ENCODE data around the gene MALRD1.

MALRD1 gene

GRCh38 chr10:19638182-19638895, 589.7 kb downstream of the MALRD1 start:
- TF ChIP-seq, protein P1, sequence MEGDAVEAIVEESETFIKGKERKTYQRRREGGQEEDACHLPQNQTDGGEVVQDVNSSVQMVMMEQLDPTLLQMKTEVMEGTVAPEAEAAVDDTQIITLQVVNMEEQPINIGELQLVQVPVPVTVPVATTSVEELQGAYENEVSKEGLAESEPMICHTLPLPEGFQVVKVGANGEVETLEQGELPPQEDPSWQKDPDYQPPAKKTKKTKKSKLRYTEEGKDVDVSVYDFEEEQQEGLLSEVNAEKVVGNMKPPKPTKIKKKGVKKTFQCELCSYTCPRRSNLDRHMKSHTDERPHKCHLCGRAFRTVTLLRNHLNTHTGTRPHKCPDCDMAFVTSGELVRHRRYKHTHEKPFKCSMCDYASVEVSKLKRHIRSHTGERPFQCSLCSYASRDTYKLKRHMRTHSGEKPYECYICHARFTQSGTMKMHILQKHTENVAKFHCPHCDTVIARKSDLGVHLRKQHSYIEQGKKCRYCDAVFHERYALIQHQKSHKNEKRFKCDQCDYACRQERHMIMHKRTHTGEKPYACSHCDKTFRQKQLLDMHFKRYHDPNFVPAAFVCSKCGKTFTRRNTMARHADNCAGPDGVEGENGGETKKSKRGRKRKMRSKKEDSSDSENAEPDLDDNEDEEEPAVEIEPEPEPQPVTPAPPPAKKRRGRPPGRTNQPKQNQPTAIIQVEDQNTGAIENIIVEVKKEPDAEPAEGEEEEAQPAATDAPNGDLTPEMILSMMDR (IDR thresholded peaks at IDR 0.05; ENCODE audit: extremely low read depth, missing control alignments), result no peak
- no peak for DNase-seq (ENCODE audit: low spot score)

GRCh38 chr10:19638896-19639233, 590.3 kb downstream of the MALRD1 start:
- TF ChIP-seq, protein P1 (IDR thresholded peaks at IDR 0.05; ENCODE audit: extremely low read depth, missing control alignments), result no peak
- no peak for DNase-seq (ENCODE audit: low spot score)

GRCh38 chr10:19640566-19641263, 592.1 kb downstream of the MALRD1 start:
- no peak for DNase-seq (ENCODE audit: low spot score)
- TF ChIP-seq, protein P1 (IDR thresholded peaks at IDR 0.05; ENCODE audit: extremely low read depth, missing control alignments), result no peak

DNA sequence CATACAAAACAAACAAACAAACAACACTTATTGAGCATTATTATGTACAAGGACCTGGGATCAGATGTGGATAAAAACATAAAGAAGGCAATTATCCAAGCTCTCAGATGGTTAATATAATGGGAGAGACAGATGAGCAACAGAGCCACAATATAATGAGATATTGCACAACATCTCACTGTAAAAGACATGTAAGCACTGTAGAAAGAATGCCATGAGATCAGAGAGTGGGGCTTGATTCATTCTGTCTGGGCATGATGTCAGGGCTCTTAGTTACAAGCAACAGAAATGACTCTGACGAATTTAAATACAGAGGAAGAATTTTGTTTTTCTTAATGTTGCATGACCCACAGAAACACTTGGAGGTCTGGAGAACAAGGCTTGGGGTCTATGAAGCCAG, 602.9 kb downstream of the MALRD1 start:
- TF ChIP-seq, protein P1 (IDR thresholded peaks at IDR 0.05; ENCODE audit: extremely low read depth, missing control alignments), result no peak
- DNase-seq (ENCODE audit: low spot score), result no peak

GRCh38 chr10:19652750-19653149, 604.1 kb downstream of the MALRD1 start:
- DNase-seq (ENCODE audit: low spot score), result no peak

DNA sequence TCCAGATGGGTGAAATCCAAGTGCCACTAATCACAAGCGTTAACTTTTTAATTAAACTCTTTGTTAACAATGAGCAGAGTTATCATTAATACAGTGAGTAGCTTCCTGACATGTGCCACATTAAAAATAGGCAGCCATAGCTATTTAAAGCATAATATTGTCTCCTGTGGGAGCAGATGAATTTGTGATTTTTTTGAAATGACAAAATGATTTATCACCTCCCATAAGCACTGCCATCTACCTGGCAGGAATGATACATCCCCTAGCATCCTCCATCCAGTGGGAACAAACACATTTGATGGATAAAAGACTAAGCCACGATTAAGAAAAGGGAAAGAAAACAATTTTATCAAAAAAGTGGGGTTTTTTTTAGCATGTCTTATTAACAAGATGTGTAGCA, 605.3 kb downstream of the MALRD1 start:
- TF ChIP-seq, protein P1 (IDR thresholded peaks at IDR 0.05; ENCODE audit: extremely low read depth, missing control alignments), result no peak
- DNase-seq (ENCODE audit: low spot score), result no peak

More at GRCh38 chr10:19652750-19653149, 604.1 kb downstream of the MALRD1 start:
- TF ChIP-seq, protein P1 (IDR thresholded peaks at IDR 0.05; ENCODE audit: extremely low read depth, missing control alignments), result no peak

GRCh38 chr10:19654576-19654975, 606.0 kb downstream of the MALRD1 start:
- TF ChIP-seq, protein P1 (IDR thresholded peaks at IDR 0.05; ENCODE audit: extremely low read depth, missing control alignments), result no peak
- DNase-seq (ENCODE audit: low spot score), result no peak
